ENCODE measurements around the gene UNC93B1.
"Not testable (repeated sequence)": the region's sequence is repeated elsewhere in the genome, so short reads cannot be mapped to it uniquely, and the experiment has no call there.

The UNC93B1 gene

GRCh38 chr11:67985302-67985701 lies 18.6 kb downstream of the UNC93B1 start:
- not testable (repeated sequence) for DNase-seq

- no peak for DNase-seq
These were observed 19.9 kb downstream of the UNC93B1 start for GRCh38 chr11:67983951-67984350.

DNA sequence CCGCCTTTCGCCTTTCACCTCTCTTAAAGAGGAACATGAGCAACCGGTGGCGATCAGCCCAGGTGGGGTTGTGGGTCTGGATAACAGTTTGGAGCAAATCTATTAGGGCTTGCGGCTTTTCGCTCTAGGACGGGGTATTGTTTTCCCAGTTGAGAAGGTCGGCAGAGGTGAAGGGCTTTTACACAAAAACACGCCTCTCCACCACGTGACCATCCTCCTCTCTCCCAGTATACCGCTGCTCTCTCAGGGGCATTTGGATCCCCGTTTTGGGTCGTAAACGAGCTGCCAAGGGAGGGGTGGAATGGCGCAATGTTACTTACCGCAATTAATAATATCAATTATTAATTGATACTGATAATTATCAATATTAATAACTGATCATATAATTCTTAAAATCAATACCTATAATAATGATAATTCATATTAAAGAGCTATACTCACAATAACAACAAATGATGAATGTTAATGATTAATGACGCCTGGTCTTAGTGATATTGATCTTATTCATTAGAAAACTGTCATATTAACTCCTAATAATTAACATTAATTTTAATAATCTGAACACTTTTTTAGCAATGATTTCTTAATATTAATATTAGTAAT lies 21.5 kb downstream of the UNC93B1 start:
- not testable (repeated sequence) for DNase-seq

- not testable (repeated sequence) for DNase-seq
These were observed 22.7 kb downstream of the UNC93B1 start for GRCh38 chr11:67981226-67981625.

DNA sequence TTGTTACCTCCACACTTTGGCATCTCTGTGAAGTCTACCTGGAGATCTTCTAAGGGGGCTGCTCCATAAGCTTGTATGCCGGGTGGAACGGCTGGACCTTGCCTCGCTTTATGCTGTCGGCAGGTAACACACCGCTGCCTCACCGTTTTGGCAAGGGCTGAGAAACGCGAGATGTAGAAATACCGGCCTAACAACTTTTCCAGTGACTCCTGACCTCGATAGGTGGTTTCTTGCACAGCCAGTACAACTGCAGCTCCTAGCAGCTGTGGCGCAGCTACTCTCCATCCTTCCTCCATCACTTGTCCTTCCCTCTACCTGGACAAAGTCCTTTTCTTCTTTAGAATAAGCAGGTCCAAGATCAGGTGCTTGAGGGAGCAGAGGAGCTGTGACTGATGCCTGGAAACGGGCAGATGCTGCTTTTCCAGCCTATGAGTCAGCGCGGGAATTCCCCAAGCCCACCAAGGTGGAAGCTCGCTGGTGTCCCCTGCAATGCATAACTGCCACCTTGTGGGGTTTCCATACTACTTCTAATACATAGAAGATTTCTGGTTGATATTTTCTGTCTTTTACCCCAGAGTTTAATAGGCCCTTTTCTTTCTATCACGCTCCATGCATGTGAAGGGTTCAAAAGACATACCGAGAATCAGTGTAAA lies 25.0 kb downstream of the UNC93B1 start:
- DNase-seq = not testable (repeated sequence)

DNA sequence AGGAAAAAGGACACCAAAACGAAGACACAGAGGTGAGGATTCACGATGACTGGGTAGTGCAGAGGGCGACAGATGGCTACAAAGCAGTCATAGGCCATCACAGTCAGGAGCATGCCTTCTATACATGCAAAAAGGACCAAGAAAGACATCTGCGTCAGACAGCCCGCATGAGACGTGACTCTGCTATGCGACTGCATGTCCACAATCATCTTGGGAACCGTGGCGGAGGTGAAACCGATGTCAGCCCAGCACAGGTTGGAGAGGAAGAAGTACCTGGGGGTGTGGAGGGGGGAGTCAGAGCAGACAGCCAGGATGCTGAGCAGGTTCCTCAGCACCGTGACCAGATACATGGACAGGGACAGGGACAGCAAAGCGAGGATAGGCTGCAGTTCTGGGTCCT lies 29.2 kb downstream of the UNC93B1 start:
- DNase-seq = not testable (repeated sequence)

DNA sequence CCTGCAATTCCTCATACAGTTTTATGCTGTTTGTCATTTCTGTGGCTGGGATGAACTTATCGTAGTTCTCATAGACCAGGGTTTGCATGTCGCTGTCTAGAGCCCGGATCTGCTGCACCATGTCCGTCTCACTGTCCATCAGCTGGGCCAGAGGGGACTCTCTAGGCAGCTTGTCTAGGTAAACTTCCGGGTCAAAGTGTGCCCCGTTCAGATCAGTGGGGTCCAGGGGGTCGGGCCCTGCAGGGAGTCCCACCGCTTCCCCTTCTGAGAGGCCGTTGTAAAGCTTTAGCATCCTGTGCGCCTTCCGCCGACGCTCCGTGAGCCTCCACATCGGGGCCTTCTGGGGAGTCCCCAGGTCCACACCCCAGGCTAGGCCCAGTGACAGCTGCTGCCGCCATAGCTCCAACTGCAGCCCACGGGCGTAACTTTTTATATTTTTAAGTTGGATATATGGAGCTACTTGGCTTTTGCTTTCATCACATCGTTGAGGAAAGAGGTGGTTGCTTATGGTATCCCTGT lies 38.0 kb downstream of the UNC93B1 start:
- DNase-seq = not testable (repeated sequence)

DNA sequence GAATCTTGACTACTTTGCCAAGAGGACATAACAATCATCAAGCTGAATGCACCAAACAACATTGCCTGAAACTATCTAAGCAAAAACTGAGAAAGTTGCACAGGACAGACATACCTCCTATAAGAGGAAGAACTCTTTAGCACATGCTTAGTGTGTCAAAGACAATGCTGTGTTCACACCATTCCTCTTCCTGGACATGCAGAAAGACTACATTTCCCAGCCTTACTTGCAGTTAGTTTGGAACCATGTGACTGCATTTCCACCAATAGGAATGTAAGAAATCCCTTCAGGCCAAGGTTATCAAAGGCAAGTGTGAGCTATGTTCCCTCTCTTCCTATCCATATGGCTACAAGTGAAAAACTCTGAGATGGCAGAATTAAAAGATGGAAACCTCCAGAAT lies 39.2 kb downstream of the UNC93B1 start:
- DNase-seq = not testable (repeated sequence)

GRCh38 chr11:67963879-67964278 lies 40.0 kb downstream of the UNC93B1 start:
- DNase-seq = not testable (repeated sequence)

DNA sequence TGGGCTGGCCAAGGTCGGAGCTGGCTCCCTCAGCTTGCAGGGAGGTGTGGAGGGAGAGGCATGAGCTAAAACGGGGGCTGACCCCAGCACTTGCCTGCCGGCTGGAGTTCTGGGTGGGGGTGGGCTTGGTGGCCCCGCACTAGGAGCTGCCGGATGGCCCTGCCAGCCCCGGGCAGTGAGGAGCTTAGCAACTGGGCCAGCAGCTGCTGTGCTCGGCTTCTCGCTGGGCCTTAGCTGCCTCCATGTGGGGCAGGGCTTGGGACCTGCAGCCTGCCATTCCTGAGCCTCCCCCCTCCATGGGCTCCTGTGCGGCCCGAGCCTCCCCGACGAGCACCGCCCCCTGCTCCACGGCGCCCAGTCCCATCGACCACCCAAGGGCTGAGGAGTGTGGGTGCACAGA lies 40.7 kb downstream of the UNC93B1 start:
- DNase-seq = not testable (repeated sequence)

DNA sequence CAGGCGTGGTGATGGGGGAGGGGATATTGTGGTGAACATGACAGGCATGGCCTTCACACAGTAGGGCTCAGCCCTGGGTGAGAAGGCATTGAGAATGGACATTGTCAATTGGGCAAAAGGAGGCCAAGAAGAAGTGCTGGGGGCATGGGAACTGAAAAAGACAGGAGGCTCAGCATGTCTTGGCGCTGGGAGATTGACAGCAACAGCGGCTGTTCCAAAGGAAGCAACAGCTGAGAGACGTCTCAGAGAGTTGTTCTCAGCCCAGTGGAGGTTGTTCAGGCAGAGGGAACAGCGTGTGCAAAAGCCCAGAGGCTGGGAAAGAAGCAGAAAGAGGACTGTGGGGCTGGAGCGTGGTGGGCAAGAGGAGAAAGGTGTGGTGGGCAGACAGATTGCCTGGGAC lies 47.7 kb downstream of the UNC93B1 start:
- DNase-seq = peak; percentile 62

DNA sequence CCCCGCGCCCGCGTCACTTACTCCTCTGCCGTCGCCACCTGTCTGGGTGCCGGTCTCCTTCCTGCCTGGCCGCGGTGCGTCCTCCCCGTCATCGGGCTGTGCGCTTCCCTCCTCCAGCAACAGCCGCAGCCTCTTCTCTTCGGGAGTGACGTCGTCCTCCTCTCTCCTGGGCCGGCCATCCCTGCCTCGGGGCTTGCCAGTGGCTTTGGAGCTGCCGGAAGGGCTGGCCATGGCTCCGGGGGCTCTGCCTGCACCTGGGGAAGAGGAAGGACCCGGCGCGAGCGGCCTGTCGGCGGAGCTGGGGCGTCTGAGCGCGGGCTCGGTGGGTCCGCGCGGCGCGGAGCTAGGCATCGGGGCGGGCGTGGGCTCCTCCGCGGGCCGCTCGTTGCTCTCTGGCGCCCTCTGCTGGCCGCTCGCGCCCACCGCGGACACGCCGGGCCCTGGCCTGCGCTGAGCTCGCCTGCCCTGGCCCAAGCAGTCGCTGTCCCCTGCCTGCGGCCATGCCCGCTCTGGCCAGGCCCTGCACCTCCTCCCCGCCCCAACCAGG lies 48.4 kb downstream of the UNC93B1 start:
- DNase-seq = peak; percentile 79

GRCh38 chr11:67954971-67955370 lies 48.9 kb downstream of the UNC93B1 start:
- DNase-seq = peak; percentile 20

- not testable (repeated sequence) for DNase-seq
These were observed 49.6 kb downstream of the UNC93B1 start for GRCh38 chr11:67954251-67954650.

DNA sequence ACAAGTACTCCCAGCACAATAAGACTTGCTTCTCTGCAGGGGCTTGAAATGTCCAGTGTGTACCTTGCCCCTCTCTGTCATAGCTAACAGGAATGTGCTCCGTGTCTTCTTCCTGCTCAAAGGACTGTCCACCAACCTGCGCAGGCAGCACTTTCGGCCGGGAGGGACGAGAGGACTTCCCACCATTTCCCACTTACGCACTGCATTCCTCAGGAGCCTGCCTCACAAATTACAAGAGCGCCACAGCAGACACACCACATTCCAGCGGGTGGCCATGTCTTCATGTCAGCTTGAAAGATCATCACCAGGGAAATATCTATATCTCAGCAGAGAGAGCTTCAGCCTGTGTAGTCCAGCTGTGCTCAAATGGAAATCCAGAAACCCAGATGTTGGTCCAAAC lies 53.2 kb downstream of the UNC93B1 start:
- not testable (repeated sequence) for DNase-seq

DNA sequence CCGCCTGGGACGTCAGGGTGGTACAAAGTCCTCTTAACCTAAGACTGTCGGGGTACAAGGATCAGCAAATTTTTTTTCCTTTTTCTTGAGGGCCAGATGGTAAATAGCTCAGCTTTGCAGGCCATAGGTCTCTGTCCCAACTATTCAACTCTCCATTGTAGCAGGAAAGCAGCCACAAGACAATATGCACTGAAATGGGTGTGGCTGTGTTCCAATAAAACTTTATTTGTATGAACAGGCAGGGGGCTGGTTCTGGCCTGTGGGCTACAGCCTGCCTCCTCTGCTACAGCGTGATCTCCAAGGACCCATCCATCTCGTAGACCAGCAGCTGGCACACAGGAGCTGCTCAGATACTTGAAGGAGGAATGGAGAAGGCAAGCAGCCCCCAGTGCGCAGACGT lies 56.1 kb downstream of the UNC93B1 start:
- not testable (repeated sequence) for DNase-seq

- not testable (repeated sequence) for DNase-seq
These were observed 57.5 kb downstream of the UNC93B1 start for GRCh38 chr11:67946403-67946802.

- DNase-seq = not testable (repeated sequence)
These were observed 60.5 kb downstream of the UNC93B1 start for GRCh38 chr11:67943406-67943805.
